H9 (cell line): Measurements from ENCODE around the gene IL16. TPM values are rescaled to one million over a fixed set of nuclear protein-coding genes. Genes with fewer than 3 reads are reported as not detected.

Source experiments
- DNase-seq: peaks from one replicate; pipeline ENCODE4 v3.0.0-alpha.2; 2017
- H2AFZ ChIP-seq: one replicate; pipeline ENCODE4 v1.6.1; 2013; ENCODE audit warnings: mild to moderate bottlenecking, low read length, control low read depth, moderate library complexity
- H2AK5ac ChIP-seq: 2 replicates; pipeline ENCODE4 v1.6.1; 2013; ENCODE audit warnings: low read length, control low read depth, mixed read lengths; ENCODE audit not compliant: insufficient read length
- H2BK120ac ChIP-seq: one replicate; pipeline ENCODE4 v1.6.1; 2013; ENCODE audit warnings: low read depth, mild to moderate bottlenecking, low read length, control low read depth, inconsistent platforms; ENCODE audit not compliant: poor library complexity, severe bottlenecking
- H2BK12ac ChIP-seq: 2 replicates; pipeline ENCODE4 v1.6.1; 2013; ENCODE audit warnings: low read length, control low read depth, mixed read lengths, low read depth; ENCODE audit not compliant: insufficient read length
- H2BK15ac ChIP-seq: 2 replicates; pipeline ENCODE4 v1.6.1; 2013; ENCODE audit warnings: low read depth, low read length, control low read depth
- H2BK20ac ChIP-seq: one replicate; pipeline ENCODE4 v1.6.1; 2013; ENCODE audit warnings: low read depth, mild to moderate bottlenecking, low read length, control low read depth, inconsistent platforms; ENCODE audit not compliant: poor library complexity, severe bottlenecking
- H2BK5ac ChIP-seq: 2 replicates; pipeline ENCODE4 v1.6.1; 2013; ENCODE audit warnings: low read length, control low read depth, mixed read lengths; ENCODE audit not compliant: insufficient read length
- H3K14ac ChIP-seq: 2 replicates; pipeline ENCODE4 v1.6.1; 2013; ENCODE audit warnings: low read length, control low read depth; ENCODE audit not compliant: insufficient read depth
- H3K18ac ChIP-seq: 2 replicates; pipeline ENCODE4 v1.6.1; 2013; ENCODE audit warnings: low read depth, mild to moderate bottlenecking, mixed read lengths, low read length, control low read depth; ENCODE audit not compliant: insufficient read length
- H3K23ac ChIP-seq: 2 replicates; pipeline ENCODE4 v1.6.1; 2013; ENCODE audit warnings: low read length, control low read depth, mixed read lengths, low read depth; ENCODE audit not compliant: insufficient read length
- H3K23me2 ChIP-seq: 2 replicates; pipeline ENCODE4 v1.6.1; 2013; ENCODE audit warnings: low read depth, mild to moderate bottlenecking, mixed read lengths, low read length, control low read depth; ENCODE audit not compliant: insufficient read length, poor library complexity, severe bottlenecking
- H3K27ac ChIP-seq: 2 replicates; pipeline ENCODE4 v1.5.1; 2013; ENCODE audit warnings: low read length, control low read depth, mixed read lengths, low read depth; ENCODE audit not compliant: insufficient read length
- H3K27me3 ChIP-seq: 2 replicates; pipeline ENCODE4 v1.6.1; 2013; ENCODE audit warnings: low read length, control low read depth, inconsistent platforms; ENCODE audit not compliant: insufficient read depth
- H3K4ac ChIP-seq: 2 replicates; pipeline ENCODE4 v1.6.1; 2013; ENCODE audit warnings: low read depth, mild to moderate bottlenecking, control low read depth, inconsistent platforms, low read length, moderate library complexity
- H3K4me1 ChIP-seq: 2 replicates; pipeline ENCODE4 v1.6.1; 2013; ENCODE audit warnings: low read length, control low read depth, inconsistent platforms; ENCODE audit not compliant: insufficient read depth
- H3K4me2 ChIP-seq: 2 replicates; pipeline ENCODE4 v1.6.1; 2013; ENCODE audit warnings: low read length, control low read depth, mixed read lengths; ENCODE audit not compliant: insufficient read length, insufficient read depth
- H3K56ac ChIP-seq: 2 replicates; pipeline ENCODE4 v1.6.1; 2013; ENCODE audit warnings: low read depth, mild to moderate bottlenecking, mixed read lengths, low read length, control low read depth; ENCODE audit not compliant: insufficient read length
- H3K79me1 ChIP-seq: 2 replicates; pipeline ENCODE4 v1.6.1; 2013; ENCODE audit warnings: low read depth, mild to moderate bottlenecking, moderate library complexity, low read length, control low read depth, inconsistent platforms; ENCODE audit not compliant: insufficient read depth, poor library complexity, severe bottlenecking
- H3K79me2 ChIP-seq: 2 replicates; pipeline ENCODE4 v1.6.1; 2013; ENCODE audit warnings: low read length, control low read depth, inconsistent platforms; ENCODE audit not compliant: insufficient read depth
- H3K9ac ChIP-seq: 2 replicates; pipeline ENCODE4 v1.6.1; 2013; ENCODE audit warnings: low read length, control low read depth, mixed read lengths; ENCODE audit not compliant: insufficient read length; ENCODE audit errors: extremely low read depth
- H3K9me3 ChIP-seq: one replicate; pipeline ENCODE4 v1.6.1; 2013; ENCODE audit warnings: low read depth, low read length, inconsistent platforms; ENCODE audit not compliant: control insufficient read depth
- H3T11ph ChIP-seq: one replicate; pipeline ENCODE4 v1.6.1; 2013; ENCODE audit warnings: mild to moderate bottlenecking, low read length, control low read depth, inconsistent platforms
- H4K20me1 ChIP-seq: one replicate; pipeline ENCODE4 v1.6.1; 2013; ENCODE audit not compliant: control insufficient read depth, insufficient read length, insufficient read depth
- H4K5ac ChIP-seq: 2 replicates; pipeline ENCODE4 v1.6.1; 2013; ENCODE audit warnings: low read depth, mild to moderate bottlenecking, mixed read lengths, low read length, control low read depth; ENCODE audit not compliant: insufficient read length
- H4K8ac ChIP-seq: replicated peaks from 2 replicates; pipeline ENCODE4 v1.6.1; 2013; ENCODE audit warnings: low read length, control low read depth, mixed read lengths, low read depth; ENCODE audit not compliant: insufficient read length
- H4K91ac ChIP-seq: 2 replicates; pipeline ENCODE4 v1.6.1; 2013; ENCODE audit warnings: low read depth, mild to moderate bottlenecking, moderate library complexity, mixed read lengths, low read length, control low read depth; ENCODE audit not compliant: insufficient read length
- H3K27ac Mint-ChIP-seq, 3 experiments: 2 replicates in 2 of 3; 3 replicates in 1 of 3; pipeline ENCODE4 v1.8.0; 2020 to 2021; ENCODE audit warnings: mixed read lengths in 3 of 3, mild to moderate bottlenecking in 1 of 3, moderate library complexity in 1 of 3
- H3K27me3 Mint-ChIP-seq: 2 replicates; pipeline ENCODE4 v1.8.0; 2021; ENCODE audit warnings: low read depth, mild to moderate bottlenecking, moderate library complexity, mixed read lengths
- H3K36me3 Mint-ChIP-seq, 3 experiments: 2 replicates in 2 of 3; 3 replicates in 1 of 3; pipeline ENCODE4 v1.8.0; 2020 to 2021; ENCODE audit warnings: low read depth in 3 of 3, mixed read lengths in 3 of 3; ENCODE audit not compliant: insufficient read depth in 1 of 3
- H3K4me1 Mint-ChIP-seq, 2 experiments: 2 replicates each; pipeline ENCODE4 v1.8.0; 2020; ENCODE audit warnings: mixed read lengths in 2 of 2
- H3K4me3 Mint-ChIP-seq, 2 experiments: 2 replicates in 1 of 2; 3 replicates in 1 of 2; pipeline ENCODE4 v1.8.0; 2020 to 2021; ENCODE audit warnings: mild to moderate bottlenecking in 2 of 2, mixed read lengths in 2 of 2, moderate library complexity in 1 of 2
- H3K9me3 Mint-ChIP-seq, 2 experiments: 2 replicates in 1 of 2; 3 replicates in 1 of 2; pipeline ENCODE4 v1.8.0; 2020; ENCODE audit warnings: mild to moderate bottlenecking in 2 of 2, mixed read lengths in 2 of 2, moderate library complexity in 1 of 2
- CTCF ChIP-seq: fragments of 200-600 bp; sonication (generic); conservative IDR thresholded peaks from 3 replicates; pipeline ENCODE4 v1.8.0; 2021; ENCODE audit warnings: antibody characterized with exemption, mild to moderate bottlenecking
- WGBS: extraction: QIAGEN DNeasy Blood & Tissue Kit; methylation state at CpG from one replicate; pipeline ENCODE4 v1.1.7; 2013; ENCODE audit warnings: missing lambda C conversion rate, low lambda C conversion rate, mixed read lengths; ENCODE audit not compliant: insufficient read length; ENCODE audit errors: extremely low coverage; 5-methylcytosine and 5-hydroxymethylcytosine counted together
- total RNA-seq: library from RNA; stranded (reverse); gene quantifications from 2 replicates; pipeline ENCODE4 v1.2.1, GENCODE V29; 2021

IL16 gene
- total RNA-seq, 1 experiment from 2014 or later, result 0.28 TPM

GRCh38 chr15:81326466-81327212 lies 130.0 kb downstream of the IL16 start:
- Histone ChIP-seq H4K20me1 (no peaks in the 10 kb centered on the region), H3K14ac (no peak overlapping the region), H4K5ac (no peak overlapping the region), H3K4ac (no peak overlapping the region), H3K79me2 (no peaks in the 10 kb centered on the region), H2BK120ac (no peak overlapping the region), H3K27ac (no peak overlapping the region), H3K4me2 (no peak overlapping the region), H2BK20ac (no peak overlapping the region), H3K9ac (no peak overlapping the region), H3K79me1 (no peaks in the 10 kb centered on the region), H3K23me2 (peaks cover 3% of the 10 kb centered on the region), H3K27me3 (no peaks in the 10 kb centered on the region), H3K4me1 (no peaks in the 10 kb centered on the region), H3T11ph (no peak overlapping the region), H2AFZ (no peak overlapping the region), H2AK5ac (no peak overlapping the region), H4K8ac (no peak overlapping the region), H2BK12ac (no peak overlapping the region), H3K18ac (no peak overlapping the region), H3K56ac (no peak overlapping the region), H2BK5ac (no peak overlapping the region), H2BK15ac (no peak overlapping the region), H3K9me3 (no peaks in the 10 kb centered on the region), H4K91ac (no peak overlapping the region), H3K23ac (no peak overlapping the region)
- H3K4me1 Mint-ChIP-seq, result peaks cover 12 to 13% of the 10 kb centered on the region in 2 experiments
- no peak for DNase-seq
- TF ChIP-seq CTCF, result no peak
- WGBS, result no CpG with 5 or more reads among the region's 7 CpGs
- H3K36me3 Mint-ChIP-seq, result peaks cover 0 to 2% (median 0%) of the 10 kb centered on the region in 3 experiments; a peak in 1 of 7 replicates
- H3K9me3 Mint-ChIP-seq, result no peaks in the 10 kb centered on the region
- H3K27me3 Mint-ChIP-seq, result peaks cover 9% of the 10 kb centered on the region
- no peak overlapping the region for H3K27ac Mint-ChIP-seq
- no peak overlapping the region for H3K4me3 Mint-ChIP-seq
